ENCODE measurements around the gene NME5. TPM values are rescaled to one million over a fixed set of nuclear protein-coding genes. Genes with fewer than 3 reads are reported as not detected.
A peak's percentile ranks its signal among the peaks of the same experiment; 100 is the strongest.

The NME5 gene
- total and polyA plus RNA-seq, 9 of the 15 experiments (the other 6 are each of a cell fraction or from before 2014, with no cell fraction given), result not detected

DNA sequence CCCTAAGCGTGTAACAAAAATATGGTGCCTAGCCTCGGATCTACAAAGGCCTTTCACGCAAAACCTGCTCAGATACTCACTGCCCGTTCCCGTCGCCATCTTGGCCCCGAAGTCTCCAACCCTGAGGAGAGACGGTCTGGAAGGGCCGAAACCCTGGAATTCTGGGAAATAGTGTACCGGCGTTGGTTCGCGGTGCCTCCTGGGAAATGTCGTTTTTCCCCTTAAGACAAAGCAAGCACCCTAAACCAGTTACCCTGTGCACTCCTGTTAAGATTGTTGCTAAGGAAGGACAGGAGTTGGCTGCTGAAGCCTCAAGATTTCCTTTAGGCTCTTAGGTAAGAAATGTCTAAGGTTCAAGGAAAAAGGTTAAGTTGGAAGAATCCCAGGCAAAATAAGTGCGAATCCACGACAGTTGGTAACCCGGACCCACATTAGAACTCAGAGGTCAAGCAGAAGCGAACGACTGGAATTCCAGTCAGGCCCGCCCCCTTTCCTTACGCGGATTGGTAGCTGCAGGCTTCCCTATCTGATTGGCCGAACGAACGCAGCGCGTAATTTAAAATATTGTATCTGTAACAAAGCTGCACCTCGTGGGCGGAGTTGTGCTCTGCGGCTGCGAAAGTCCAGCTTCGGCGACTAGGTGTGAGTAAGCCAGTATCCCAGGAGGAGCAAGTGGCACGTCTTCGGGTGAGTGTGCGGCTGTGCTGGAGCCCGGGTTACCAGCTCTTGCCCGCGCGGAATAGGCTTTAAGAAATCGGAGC lies 39.5 kb upstream of the NME5 start, which contains the start of the genes BRD8 and KIF20A (continued):
- TF ChIP-seq ZNF134 (CRISPR knock-in tag; conservative IDR thresholded peaks at IDR 0.05), result no peak
- TF ChIP-seq SRSF3 (IDR thresholded peaks at IDR 0.05; ENCODE audit: insufficient read depth, low read length), result no peak
- 0 out of 2 replicates have a peak, but pooled peaks have one; percentile 35 for TF ChIP-seq ZNF589 (CRISPR knock-in tag; IDR thresholded peaks at IDR 0.05; ENCODE audit: low read depth)
- no peak for TF ChIP-seq ARID3A (IDR thresholded peaks at IDR 0.05; ENCODE audit: borderline replicate concordance, low read depth, low read length)
- TF ChIP-seq, protein P1, sequence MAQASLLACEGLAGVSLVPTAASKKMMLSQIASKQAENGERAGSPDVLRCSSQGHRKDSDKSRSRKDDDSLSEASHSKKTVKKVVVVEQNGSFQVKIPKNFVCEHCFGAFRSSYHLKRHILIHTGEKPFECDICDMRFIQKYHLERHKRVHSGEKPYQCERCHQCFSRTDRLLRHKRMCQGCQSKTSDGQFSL (CRISPR knock-in tag; IDR thresholded peaks at IDR 0.05), result peak; percentile 46; the same call in 1 of the 2 replicates
- TF ChIP-seq, protein P1 (tag; IDR thresholded peaks at IDR 0.05), result no peak
- no peak for TF ChIP-seq NR2F6 (CRISPR knock-in tag; IDR thresholded peaks at IDR 0.05)
- TF ChIP-seq RAD21 (CRISPR knock-in tag; conservative IDR thresholded peaks at IDR 0.05 in 1 of 2, IDR thresholded peaks at IDR 0.05 in 1 of 2), result no peak
- peak; percentile 30; the same call in 1 of the 2 replicates for TF ChIP-seq TFAP4 (CRISPR knock-in tag; IDR thresholded peaks at IDR 0.05; ENCODE audit: borderline replicate concordance)
- TF ChIP-seq, protein P2, sequence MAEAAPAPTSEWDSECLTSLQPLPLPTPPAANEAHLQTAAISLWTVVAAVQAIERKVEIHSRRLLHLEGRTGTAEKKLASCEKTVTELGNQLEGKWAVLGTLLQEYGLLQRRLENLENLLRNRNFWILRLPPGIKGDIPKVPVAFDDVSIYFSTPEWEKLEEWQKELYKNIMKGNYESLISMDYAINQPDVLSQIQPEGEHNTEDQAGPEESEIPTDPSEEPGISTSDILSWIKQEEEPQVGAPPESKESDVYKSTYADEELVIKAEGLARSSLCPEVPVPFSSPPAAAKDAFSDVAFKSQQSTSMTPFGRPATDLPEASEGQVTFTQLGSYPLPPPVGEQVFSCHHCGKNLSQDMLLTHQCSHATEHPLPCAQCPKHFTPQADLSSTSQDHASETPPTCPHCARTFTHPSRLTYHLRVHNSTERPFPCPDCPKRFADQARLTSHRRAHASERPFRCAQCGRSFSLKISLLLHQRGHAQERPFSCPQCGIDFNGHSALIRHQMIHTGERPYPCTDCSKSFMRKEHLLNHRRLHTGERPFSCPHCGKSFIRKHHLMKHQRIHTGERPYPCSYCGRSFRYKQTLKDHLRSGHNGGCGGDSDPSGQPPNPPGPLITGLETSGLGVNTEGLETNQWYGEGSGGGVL (CRISPR knock-in tag; IDR thresholded peaks at IDR 0.05), result no peak
- TF ChIP-seq CBX5 (IDR thresholded peaks at IDR 0.05; ENCODE audit: borderline replicate concordance, low read depth), result no peak
- TF ChIP-seq HDAC8 (tag; IDR thresholded peaks at IDR 0.05), result no peak
- no peak for TF ChIP-seq ATF4 (CRISPR knock-in tag; IDR thresholded peaks at IDR 0.05)
- TF ChIP-seq PTRF (tag; IDR thresholded peaks at IDR 0.05), result no peak
- peak; percentile 88 for TF ChIP-seq TBP (optimal IDR thresholded peaks at IDR 0.05; ENCODE audit: low read depth, low read length)
- TF ChIP-seq, protein P3, sequence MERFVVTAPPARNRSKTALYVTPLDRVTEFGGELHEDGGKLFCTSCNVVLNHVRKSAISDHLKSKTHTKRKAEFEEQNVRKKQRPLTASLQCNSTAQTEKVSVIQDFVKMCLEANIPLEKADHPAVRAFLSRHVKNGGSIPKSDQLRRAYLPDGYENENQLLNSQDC (CRISPR knock-in tag; IDR thresholded peaks at IDR 0.05), result 0 out of 2 replicates have a peak, but pooled peaks have one; percentile 47
- TF ChIP-seq SMAD4 (CRISPR knock-in tag; conservative IDR thresholded peaks at IDR 0.05), result no peak
- TF ChIP-seq SRSF7 (optimal IDR thresholded peaks at IDR 0.05; ENCODE audit: low read depth, low read length), result no peak
- no peak for TF ChIP-seq IRF2 (CRISPR knock-in tag; IDR thresholded peaks at IDR 0.05)
- TF ChIP-seq CREM (IDR thresholded peaks at IDR 0.05; ENCODE audit: low read depth), result peak; percentile 80
